ENCODE measurements around the gene WDR33. TPM values are rescaled to one million over a fixed set of nuclear protein-coding genes. Genes with fewer than 3 reads are reported as not detected.

WDR33 gene
- total and polyA plus RNA-seq, 2 of the 4 experiments (the other 2 are of a cell fraction), result 19.6 to 41.2 TPM

DNA sequence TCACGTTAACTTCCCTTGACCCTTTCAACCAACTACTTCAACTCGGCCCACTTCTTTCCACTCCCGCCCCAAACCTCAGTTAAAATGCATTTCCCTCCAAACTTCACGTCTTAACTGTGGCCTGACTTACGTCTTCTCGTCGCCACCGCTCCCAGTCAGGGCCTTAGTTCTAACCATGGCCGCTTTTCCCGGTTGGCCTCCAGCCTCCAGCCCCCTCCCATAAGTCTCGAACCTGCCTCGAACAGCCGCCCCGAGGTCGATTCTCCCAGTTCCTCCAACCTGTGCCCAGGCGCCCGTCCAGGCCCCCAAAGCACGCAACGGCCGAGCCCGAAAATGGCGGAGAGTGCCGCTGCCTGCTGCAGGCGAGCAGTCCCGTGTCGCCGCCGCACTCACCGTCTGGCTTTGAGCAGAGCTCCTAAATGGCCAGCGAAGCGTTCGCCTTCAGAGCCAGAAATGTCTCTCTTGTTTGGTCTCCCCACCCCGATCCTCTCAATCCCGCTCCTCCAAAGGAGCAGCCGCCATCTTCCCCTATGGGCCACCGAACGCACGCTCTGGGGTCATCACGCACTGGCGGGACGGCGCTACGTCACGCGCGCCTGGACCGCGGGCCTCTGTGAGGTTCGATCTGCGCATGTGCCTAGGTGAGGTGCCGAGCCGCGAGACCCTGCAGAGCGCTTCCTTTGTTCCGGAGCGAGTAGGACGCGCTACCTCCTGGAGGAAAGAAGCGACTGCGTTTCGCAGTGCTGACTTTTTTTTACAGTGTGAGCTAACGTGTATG is at the start of gene WDR33 (continued):
- TF ChIP-seq CEBPB (IDR thresholded peaks at IDR 0.05; ENCODE audit: low read depth, low read length) (no peak), FOS (IDR thresholded peaks at IDR 0.05; ENCODE audit: low read depth, low read length) (no peak), USF2 (IDR thresholded peaks at IDR 0.05; ENCODE audit: low read depth, low read length) (peak; percentile 44; the same call in 1 of the 2 replicates)

GRCh38 chr2:127860130-127860529 is 49.2 kb upstream of the WDR33 start:
- dilution Hi-C loops (cut with HindIII; ENCODE audit: low sequenced_read_pairs, unreplicated experiment), result no loop called here
- H2AFZ ChIP-seq (replicated peaks; ENCODE audit: low read length, poor library complexity), result no peak overlapping the region
- DNase-seq (no peak), ATAC-seq (ENCODE audit: low read depth) (no peak)
- no TSS peak for BruUV-seq (replicated peaks)
- peaks cover 2% of the 10 kb centered on the region; the same call in 1 of the 2 replicates for H3K4me1 ChIP-seq (ENCODE audit: control insufficient read depth, insufficient read depth, low read length)
- no peaks in the 10 kb centered on the region for H3K9me3 ChIP-seq (ENCODE audit: control insufficient read depth, insufficient read depth, low read length)
- no peak overlapping the region for H3K27ac ChIP-seq (ENCODE audit: insufficient read depth, low read length)
- peaks cover 13 to 42% of the 10 kb centered on the region in 2 experiments; a peak in 3 of 4 replicates for H3K79me1 ChIP-seq (ENCODE audit: low read depth in 1 of 2, low read length in 2 of 2)
- H4K5ac ChIP-seq (ENCODE audit: low read depth, low read length), result no peak overlapping the region
- in situ Hi-C loops (cut with MboI; ENCODE audit: low sequenced_read_pairs), result no loop called here
- H2BK20ac ChIP-seq (ENCODE audit: low read depth, low read length), result no peak overlapping the region
- H3K14ac ChIP-seq (replicated peaks; ENCODE audit: low read depth, low read length), result no peak overlapping the region
- POLR2A ChIA-PET (ENCODE audit: unreplicated experiment), result interaction anchor here (0.7 kb wide), 1 partner anchor 59 kb away, joined by 3 read pairs; no protein-coding TSS in a partner anchor
- H2BK15ac ChIP-seq (ENCODE audit: low read depth, low read length), result no peak overlapping the region
- no peaks in the 10 kb centered on the region for H3K27me3 ChIP-seq (ENCODE audit: control insufficient read depth, insufficient read depth, low read length)
- no peak overlapping the region for H3K23ac ChIP-seq (ENCODE audit: low read depth, low read length)
- no peak overlapping the region for H4K8ac ChIP-seq (ENCODE audit: low read depth in 2 of 2, low read length in 2 of 2)
- CTCF ChIA-PET, result no interaction called here
- no peak overlapping the region for H2BK120ac ChIP-seq (ENCODE audit: low read depth, low read length)
- no peak for TF ChIP-seq CEBPB (IDR thresholded peaks at IDR 0.05; ENCODE audit: low read depth, low read length)
- TF ChIP-seq RAD21 (IDR thresholded peaks at IDR 0.05; ENCODE audit: low read length), result no peak
- TF ChIP-seq MXI1 (IDR thresholded peaks at IDR 0.05; ENCODE audit: borderline replicate concordance, low read depth, low read length), result no peak
- TF ChIP-seq FOS (IDR thresholded peaks at IDR 0.05; ENCODE audit: low read depth, low read length), result no peak
- no peak for TF ChIP-seq RFX5 (IDR thresholded peaks at IDR 0.05; ENCODE audit: low read depth, low read length)
- no peak overlapping the region for H2BK5ac ChIP-seq (ENCODE audit: low read depth, low read length, poor library complexity, severe bottlenecking)
- H2AK9ac ChIP-seq (replicated peaks; ENCODE audit: low read depth, low read length, poor library complexity), result no peak overlapping the region
- no peak overlapping the region for H4K91ac ChIP-seq (ENCODE audit: insufficient read depth, low read depth, low read length)
- intact Hi-C loops (cut with micrococcal nuclease), result loop anchor here (1.0 kb wide), 1 partner anchor 158 kb away; no protein-coding TSS in a partner anchor
- H3K36me3 ChIP-seq (ENCODE audit: control insufficient read depth, insufficient read depth, low read length), result peaks cover 20% of the 10 kb centered on the region
- H3K9me1 ChIP-seq (ENCODE audit: insufficient read depth, low read length), result peaks cover 6% of the 10 kb centered on the region; the same call in 1 of the 2 replicates
- H3K4me3 ChIP-seq (ENCODE audit: insufficient read depth, low read depth, low read length), result no peak overlapping the region
- H4K20me1 ChIP-seq (ENCODE audit: insufficient read depth, low read length), result peaks cover 22% of the 10 kb centered on the region
- no peak overlapping the region for H3K4me2 ChIP-seq (ENCODE audit: low read depth, low read length)
- H3K9ac ChIP-seq (ENCODE audit: low read depth, low read length), result no peak overlapping the region
- WGBS, 2 experiments (ENCODE audit: extremely low coverage in 2 of 2, insufficient read length in 1 of 2), result no CpG with 5 or more reads among the region's 5 CpGs
- no peak overlapping the region for H2AK5ac ChIP-seq (ENCODE audit: low read depth, low read length)
- H3K4ac ChIP-seq (ENCODE audit: low read depth, low read length), result no peak overlapping the region
- no peak overlapping the region for H3K56ac ChIP-seq (ENCODE audit: extremely low read depth, insufficient read depth, low read length)
- H3K18ac ChIP-seq (ENCODE audit: low read depth, low read length), result no peak overlapping the region
